Lung microvascular endothelial cell (primary cell): ENCODE data around the gene MAP7D3. TPM values are rescaled to one million over a fixed set of nuclear protein-coding genes. Genes with fewer than 3 reads are reported as not detected.
A peak's percentile ranks its signal among the peaks of the same experiment; 100 is the strongest.
"Not testable (repeated sequence)": the region's sequence is repeated elsewhere in the genome, so short reads cannot be mapped to it uniquely, and the experiment has no call there.

Experiments used
- DNase-seq, 2 donors: peaks; one replicate each; pipeline versions ENCODE4 v3.0.0 to v3.0.0-alpha.2; 2010; ENCODE audit warnings: low read depth in 2 of 2
- total RNA-seq: library from RNA; depleted of rRNA; stranded (reverse); fragments of >200 nt; gene quantifications from 2 replicates; pipeline ENCODE4 v1.2.1, GENCODE V29; 2014

The MAP7D3 gene
- total RNA-seq, 1 donor from 2014 or later: 19.8 TPM

DNA sequence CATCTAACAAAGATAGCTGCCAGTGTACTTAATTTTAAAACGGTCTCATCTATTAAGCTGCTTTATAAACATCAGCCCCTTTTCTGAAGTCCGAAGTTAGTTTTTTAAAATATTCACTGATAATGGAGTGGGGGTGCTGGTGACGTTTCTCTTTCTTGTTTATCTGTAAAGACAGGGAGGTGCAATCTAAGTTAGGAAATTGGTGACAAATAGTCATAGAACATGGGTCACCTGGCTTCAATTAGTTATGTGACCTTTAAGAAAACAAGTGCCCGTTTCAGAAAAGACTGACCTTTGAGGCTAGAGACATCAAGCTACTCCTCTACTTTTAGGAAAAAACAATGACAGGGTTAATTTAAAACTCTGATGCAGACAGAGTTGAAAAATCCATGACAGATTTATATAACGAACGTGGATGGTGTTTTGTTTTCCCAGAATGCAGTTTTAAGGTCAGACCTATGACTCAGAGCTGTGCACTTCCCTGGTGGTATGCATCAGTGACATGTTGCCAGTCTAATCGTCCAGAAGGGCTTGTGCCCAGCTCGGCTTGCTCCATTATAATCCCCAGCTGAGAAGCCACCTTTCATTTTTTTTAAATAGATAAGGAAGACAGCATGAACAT, 65.7 kb downstream of the MAP7D3 start:
- peak; percentile 65 to 74 for DNase-seq

DNA sequence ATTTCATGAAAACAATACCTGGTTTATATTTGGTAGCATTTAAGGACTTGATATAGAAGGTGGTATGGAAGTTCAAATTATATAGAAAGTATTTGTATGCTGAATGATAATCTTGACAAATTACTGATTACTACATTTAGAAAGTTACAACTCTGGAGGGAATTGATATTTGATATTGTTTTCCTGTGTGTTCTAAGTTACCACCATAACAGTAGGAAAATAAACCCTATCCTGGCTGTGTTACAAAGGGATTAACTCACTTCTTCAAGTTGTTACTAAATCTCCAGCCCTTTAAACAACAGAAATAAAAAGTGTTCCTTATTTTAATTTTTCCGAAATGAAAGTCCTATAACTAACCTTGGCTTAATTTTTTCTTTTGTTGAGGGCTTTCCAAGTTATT, 67.3 kb downstream of the MAP7D3 start:
- DNase-seq: no peak

DNA sequence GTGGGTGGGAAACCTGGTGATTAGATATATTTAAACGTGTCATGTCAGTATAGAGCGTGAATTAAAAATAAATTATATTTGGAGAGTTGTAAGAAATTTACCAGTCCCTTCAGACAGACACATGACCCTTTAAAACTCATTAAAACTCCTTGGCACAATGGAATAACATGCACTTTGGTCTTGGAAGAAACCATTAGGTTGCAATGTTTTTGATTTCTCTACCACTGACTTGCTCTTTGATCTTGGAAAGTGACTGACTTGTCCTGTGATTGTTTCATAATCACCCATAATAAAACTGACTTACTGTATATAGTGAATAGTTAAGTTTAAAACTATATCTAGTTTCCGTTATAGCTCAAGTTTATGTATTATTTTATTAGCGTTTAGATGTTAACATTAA, 68.0 kb downstream of the MAP7D3 start:
- DNase-seq: no peak

DNA sequence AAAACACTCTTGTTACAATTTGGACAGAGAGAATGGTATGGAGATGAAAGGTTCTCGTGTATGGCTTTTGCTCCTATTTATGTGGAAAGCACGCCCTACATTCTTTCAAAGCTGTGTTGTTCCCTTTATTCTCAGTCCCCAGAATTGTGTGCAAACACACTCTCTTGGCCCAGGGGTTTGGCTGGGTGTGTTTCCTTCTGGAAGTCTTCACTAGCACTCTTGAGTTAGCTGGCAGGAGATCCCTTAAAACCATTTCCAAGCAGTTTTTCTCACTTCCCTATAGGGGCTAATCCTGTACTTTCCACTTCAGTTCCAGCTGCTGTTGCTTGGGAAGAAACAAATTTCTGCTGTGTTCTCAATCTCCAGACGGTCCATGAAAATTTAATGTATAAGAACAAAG, 68.8 kb downstream of the MAP7D3 start:
- DNase-seq: no peak

DNA sequence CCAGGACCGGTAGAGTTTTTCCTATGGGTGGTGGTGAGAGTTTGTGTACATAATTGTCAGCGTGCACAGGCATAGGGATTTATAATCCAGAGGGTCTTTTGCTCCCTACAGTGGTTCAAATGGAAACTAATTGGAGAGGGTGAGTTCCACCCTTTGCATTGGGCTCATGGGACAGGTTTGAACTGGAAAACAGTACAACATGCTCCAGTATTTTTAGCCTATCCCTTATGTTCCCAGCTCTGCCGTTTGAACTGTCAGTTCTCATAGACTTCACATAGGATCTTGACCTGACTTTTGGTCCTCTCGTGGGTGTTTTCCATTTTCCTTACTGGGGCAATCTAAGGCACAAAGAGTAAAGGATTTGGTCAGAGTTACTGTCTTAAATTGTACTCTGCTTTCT, 72.1 kb downstream of the MAP7D3 start:
- DNase-seq: no peak

DNA sequence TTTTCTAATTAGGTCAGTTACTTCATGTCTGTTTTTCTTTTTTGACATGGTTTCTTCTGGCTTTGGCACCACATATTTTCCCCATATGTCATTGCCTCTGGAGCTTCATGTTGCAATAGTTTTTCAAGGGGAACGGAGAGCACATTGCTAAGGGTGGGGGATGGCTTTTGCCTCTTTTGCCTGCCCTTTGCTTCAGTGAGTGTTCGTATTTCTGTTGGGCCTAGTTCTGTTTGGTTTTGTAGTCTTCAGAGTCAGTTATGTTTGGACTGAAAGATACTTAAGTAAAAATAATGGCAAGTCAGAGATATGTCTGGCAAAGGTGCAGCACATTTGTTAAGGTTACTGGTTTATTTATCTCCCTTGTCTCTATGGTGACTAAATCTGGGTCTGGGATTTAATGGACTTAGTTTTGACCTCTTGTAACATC, 74.8 kb downstream of the MAP7D3 start:
- DNase-seq: peak in 1 of 2 donors; percentile 37

DNA sequence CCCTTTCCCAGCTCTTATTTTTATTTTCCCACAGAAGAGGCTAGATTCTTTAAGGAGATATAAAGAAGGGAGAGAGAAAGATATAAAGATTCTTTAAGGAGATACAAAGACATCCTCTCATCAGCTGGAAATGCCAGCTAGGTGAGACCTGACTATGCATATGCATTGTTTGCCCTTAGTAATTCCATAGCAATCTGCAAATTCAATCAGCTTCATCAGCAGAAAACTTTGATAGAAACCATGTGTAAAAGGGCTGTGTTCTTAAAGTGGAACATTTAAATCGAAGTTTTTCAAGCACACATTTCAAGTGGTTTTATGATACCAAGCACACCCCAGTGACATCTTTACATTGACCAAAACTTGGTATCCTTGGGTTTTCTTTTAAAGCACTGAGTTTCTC, 79.8 kb downstream of the MAP7D3 start:
- no peak for DNase-seq

DNA sequence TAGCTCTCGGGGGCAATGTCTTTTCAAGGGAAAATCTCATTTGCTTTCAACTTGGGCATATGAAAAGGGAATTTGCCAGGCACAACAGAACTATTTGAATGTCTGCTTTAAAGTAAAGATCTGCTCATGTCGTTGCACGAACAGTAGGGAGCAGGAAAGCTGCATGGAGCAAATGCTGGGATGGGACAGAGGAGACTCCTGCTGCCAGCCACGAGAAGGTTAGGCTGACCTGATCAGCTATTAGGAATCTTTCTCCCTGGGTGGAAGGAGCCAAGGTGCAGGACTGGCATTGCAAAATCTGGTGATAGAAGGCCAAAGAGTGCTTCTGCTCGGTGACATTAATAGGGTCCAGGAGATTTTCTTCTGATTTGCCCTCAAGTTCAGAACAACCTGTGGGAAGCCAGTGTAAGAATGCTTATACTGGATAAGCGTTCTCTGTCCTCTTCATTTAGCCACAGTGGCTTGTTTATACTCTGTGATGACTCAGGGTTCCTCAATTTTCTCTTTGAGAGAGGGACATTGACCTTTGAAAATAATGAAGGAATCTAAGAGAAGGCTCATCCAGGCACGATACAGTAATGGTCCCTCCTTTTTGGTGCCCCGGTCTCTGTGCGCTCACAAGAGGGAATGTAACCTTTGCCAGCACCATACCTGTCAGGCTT, 80.9 kb downstream of the MAP7D3 start:
- peak; percentile 47 to 80 for DNase-seq

DNA sequence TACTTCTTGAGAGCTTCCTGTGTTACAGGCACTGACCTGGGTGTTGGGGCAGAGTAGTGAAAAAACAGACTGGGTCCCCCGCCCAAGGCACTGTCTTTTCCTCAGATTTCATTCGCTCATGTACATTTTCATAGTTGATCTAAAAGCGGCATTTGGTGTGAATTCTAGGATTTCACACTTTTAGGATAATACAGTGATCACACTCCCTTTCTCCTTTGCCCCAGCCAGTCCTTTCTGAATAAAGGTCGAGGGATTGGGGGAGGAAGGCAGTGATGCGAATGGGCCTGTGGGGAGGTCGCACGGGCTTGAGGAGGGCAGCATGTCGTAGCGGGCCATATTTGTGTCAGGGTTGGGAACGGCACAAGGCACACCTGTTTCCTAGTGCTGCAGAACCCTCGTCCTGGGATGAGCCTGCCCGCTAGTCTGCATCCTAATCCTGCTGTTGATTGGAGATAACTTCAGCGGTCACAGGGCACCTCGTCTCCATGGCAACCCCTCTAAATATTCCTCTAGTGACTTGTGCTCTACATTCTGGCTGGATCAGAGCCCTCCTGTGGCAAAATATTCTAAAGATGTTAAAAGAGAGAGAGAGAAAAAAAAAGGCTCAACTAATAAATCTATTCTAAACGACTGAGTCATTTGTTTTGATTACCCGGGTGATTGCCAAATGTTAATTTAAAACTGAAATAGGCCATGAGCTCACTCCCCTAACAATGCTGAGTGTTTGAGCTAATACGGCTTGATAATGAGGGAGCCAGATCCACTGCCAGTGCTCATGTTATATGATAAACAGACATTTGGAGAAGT, 82.1 kb downstream of the MAP7D3 start:
- DNase-seq: peak; percentile 94 to 98

DNA sequence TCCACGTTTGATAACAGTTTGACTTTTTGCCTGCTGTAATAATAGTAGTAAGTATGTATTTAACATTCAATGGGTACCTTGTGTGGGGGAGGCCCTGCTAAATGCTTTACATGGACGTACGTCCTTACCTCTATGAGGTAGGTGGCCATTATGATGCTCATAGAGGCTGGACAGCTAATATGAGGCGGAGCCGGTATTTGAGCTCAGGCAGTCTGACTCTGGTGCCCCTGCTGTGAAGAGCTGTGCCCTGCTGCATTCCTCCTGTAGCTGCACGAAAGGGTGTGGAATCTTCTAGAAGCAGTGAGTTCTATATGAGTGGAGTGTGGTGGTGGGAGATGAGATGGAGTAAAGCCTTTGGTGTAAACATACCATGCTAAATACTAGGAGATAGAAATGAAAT, 83.2 kb downstream of the MAP7D3 start:
- DNase-seq: not testable (repeated sequence)

DNA sequence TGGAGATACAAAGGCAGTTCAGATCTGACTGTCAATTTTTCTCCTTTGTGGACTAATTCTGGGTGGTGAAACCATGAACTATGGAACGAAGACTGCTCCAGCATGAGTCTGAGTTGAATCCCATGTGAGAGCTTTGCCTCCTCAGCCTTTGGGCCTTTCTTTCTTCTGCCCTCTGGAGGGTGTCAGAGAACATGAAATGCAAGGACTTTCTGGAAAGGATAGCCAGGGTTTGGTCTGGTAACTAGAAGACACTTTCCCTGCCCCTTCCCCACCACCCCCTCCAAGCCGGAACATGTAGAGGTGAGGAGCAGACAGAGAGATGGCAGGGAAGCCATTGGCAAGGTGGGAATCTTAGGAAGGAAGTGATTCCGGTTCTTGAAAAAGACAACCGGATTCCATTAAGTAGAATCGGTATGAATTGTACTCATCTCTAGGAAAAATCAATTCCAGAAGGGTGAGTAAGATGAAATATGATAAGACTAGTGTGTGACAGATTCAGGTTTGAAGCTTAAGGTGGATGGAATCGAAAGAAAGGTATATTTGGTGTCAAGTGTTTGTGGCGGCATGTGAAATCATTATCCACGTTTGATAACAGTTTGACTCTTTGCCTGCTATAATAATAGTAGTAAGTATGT, 84.9 kb downstream of the MAP7D3 start:
- DNase-seq: peak; percentile 33 to 54

DNA sequence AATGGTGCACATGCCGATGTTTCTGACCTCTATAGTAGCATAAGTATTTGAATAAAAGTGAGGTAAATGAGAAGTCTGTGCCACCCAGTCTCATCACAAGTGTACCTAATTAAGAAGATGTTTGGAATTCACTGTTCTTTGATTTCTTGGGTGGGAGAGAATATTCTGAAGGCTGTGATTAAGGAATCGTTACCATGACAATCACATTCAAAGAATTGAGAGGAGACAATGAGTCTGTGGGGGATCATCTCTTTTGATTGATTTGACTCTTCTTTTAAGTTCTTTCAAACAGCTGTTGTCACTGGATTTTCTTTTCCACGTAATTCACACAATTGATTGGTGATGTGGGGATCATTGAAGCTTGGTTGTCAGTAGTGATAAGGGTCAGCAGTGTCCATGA, 85.8 kb downstream of the MAP7D3 start:
- DNase-seq: no peak

DNA sequence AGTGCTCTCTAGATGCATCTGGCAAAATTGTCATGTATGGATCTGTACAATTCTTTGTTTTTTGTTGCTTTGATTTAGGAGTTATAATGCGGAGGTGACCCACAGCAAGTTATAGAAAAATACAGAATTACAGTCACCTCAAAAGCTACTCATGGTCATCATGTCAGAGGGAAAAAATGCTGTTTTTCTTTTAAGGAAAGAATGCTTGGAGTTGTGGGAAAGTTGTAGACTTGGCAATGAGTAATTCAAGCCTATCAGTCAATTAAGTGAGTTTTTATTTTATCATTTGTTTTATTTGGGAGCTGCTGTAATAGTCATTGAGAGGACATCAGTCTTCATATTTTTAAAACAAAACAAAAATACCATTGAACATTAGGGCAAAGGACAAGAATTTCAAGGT, 87.5 kb downstream of the MAP7D3 start:
- DNase-seq: no peak

Other genes with a start within 250 kb of the MAP7D3 start
- gene FHL1, start 103.9 kb downstream of the MAP7D3 start, total RNA-seq: 82.2 and 122 TPM in 2 replicates
- under 0.01 TPM in 1 of 2 replicates, not detected in the other for gene ADGRG4, start 49.6 kb upstream of the MAP7D3 start, total RNA-seq
- gene BRS3, start 236.5 kb upstream of the MAP7D3 start, total RNA-seq: not detected in 2 replicates
- gene HTATSF1, start 246.2 kb upstream of the MAP7D3 start, total RNA-seq: 18.5 and 22.6 TPM in 2 replicates